SH-SY5Y (cell line): ENCODE results near the gene DPYSL4.

Experiments used
- GATA2 ChIP-seq: IDR thresholded peaks from 2 replicates; pipeline ENCODE4 v1.6.1; 2011; ENCODE audit warnings: mild to moderate bottlenecking, low read depth, low read length
- GATA3 ChIP-seq: IDR thresholded peaks from 2 replicates; pipeline ENCODE4 v1.6.1; 2011; ENCODE audit warnings: low read depth, mild to moderate bottlenecking, low read length, moderate library complexity

- TF ChIP-seq GATA3 (no peak), GATA2 (no peak)
These were observed 6.0 kb upstream of the DPYSL4 start for GRCh38 chr10:132180736-132181135.
